GM12874 (cell line): ENCODE data around the gene MAP3K9.

Experiments
- TF ChIP-seq, protein P1 (sequence below): IDR thresholded peaks from 2 replicates; pipeline ENCODE4 v1.5.1; 2011; ENCODE audit warnings: low read depth, mild to moderate bottlenecking, control low read depth, low read length, moderate library complexity; ENCODE audit not compliant: insufficient read depth

Gene MAP3K9

GRCh38 chr14:70842851-70843462 lies 33.6 kb upstream of the MAP3K9 start:
- TF ChIP-seq, protein P1, sequence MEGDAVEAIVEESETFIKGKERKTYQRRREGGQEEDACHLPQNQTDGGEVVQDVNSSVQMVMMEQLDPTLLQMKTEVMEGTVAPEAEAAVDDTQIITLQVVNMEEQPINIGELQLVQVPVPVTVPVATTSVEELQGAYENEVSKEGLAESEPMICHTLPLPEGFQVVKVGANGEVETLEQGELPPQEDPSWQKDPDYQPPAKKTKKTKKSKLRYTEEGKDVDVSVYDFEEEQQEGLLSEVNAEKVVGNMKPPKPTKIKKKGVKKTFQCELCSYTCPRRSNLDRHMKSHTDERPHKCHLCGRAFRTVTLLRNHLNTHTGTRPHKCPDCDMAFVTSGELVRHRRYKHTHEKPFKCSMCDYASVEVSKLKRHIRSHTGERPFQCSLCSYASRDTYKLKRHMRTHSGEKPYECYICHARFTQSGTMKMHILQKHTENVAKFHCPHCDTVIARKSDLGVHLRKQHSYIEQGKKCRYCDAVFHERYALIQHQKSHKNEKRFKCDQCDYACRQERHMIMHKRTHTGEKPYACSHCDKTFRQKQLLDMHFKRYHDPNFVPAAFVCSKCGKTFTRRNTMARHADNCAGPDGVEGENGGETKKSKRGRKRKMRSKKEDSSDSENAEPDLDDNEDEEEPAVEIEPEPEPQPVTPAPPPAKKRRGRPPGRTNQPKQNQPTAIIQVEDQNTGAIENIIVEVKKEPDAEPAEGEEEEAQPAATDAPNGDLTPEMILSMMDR: no peak

DNA sequence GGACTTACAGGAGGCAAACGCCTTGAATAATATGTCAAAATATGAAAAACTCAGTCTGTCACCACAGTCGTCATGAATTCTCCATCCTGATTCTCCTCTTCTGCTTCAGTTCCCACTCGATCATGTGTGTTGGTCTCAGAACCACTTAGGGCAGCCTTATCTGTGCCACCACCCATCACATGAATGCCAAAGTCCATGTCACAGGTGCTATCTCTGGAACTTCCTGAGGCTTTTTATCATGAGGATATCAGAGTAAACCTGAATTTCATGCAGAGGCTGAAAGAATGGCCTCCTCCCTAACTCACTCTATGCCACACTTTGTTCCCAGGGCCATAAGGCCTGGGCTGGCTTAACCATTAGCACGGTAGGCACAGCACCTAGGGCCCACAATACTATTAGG lies 28.8 kb upstream of the MAP3K9 start:
- TF ChIP-seq, protein P1: no peak

DNA sequence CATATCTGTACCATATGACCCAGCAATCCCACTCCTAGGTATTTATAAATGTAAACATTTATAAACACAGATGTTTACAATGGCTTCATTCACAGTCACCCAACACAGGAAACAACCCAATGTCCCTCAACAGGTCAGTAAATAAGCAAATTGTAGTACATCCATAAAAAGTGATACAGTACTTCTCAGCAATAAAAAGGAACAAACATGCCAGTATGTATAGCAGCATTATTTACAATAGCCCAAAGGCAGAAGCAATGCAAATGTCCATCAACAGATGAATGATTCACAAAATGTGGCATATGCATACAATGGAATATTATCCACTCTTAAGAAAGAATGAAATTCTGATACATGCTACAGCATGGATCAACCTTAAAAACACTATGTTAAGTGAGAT lies 27.6 kb upstream of the MAP3K9 start:
- TF ChIP-seq, protein P1: no peak

DNA sequence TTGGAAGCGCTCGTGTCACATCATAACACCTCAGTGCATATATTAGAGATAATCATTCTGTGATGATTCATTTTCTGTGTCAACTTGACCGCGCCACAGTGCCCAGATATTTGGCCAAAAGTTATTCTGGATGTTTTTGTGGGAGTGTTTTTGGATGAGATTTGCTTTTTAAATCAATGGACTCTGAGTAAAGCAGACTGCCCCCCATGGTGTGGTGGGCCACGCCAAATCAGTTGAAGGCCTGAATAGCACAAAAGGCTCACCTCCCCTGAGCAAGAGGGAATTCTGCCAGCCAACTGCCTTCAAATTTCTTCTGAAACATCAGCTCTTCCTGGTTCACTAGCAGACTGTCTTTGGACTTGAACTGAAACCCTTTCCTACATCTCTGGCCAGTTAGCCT lies 24.6 kb upstream of the MAP3K9 start:
- TF ChIP-seq, protein P1: no peak

GRCh38 chr14:70832561-70833305 lies 23.4 kb upstream of the MAP3K9 start:
- TF ChIP-seq, protein P1: no peak

DNA sequence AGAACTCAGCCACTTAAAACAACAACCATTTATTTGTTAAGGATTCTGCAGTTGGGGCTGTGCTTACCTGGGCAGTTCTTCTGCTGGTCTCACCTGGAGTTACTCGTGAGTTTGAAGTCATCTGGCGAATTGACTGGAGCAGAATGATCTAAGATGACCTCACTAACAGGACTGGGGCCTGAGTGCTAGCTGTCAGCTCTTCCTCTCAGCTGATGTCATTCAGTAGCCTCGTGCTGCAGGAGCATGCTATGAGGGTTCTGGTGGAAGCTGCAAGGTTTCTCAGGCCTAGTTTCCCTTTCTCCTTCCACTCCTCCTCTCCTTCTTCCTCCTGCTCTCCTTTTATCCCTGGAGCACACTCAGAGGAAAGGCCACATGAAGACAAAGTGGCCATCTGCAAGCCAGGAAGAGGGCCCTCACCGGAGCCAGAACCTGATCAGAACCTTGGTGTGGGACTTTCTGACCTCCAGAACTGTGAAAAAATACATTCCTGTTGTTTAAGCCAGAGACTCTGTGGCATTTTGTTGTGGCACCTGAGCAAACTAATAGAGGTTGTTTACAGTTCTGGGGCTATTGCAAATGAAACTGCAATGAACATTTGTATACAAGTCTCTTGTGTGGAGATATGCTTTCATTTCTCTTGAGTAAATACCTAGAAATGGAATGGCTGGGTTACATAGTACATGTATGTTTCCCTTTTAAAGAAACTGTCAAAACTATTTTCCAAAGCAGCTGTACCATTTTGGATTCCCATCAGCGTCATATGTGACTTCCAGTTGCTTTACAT lies 21.9 kb upstream of the MAP3K9 start:
- TF ChIP-seq, protein P1: no peak

- TF ChIP-seq, protein P1: no peak
These were observed 18.9 kb upstream of the MAP3K9 start for GRCh38 chr14:70828188-70828587.
